AG20443 (cell line): ENCODE data around the gene MAP3K20.
"Not testable (repeated sequence)": the region's sequence is repeated elsewhere in the genome, so short reads cannot be mapped to it uniquely, and the experiment has no call there.

ENCODE experiments used
- DNase-seq: peaks from one replicate; pipeline ENCODE4 v3.0.0; 2012; ENCODE audit warnings: low spot score, mixed read lengths

The MAP3K20 gene

DNA sequence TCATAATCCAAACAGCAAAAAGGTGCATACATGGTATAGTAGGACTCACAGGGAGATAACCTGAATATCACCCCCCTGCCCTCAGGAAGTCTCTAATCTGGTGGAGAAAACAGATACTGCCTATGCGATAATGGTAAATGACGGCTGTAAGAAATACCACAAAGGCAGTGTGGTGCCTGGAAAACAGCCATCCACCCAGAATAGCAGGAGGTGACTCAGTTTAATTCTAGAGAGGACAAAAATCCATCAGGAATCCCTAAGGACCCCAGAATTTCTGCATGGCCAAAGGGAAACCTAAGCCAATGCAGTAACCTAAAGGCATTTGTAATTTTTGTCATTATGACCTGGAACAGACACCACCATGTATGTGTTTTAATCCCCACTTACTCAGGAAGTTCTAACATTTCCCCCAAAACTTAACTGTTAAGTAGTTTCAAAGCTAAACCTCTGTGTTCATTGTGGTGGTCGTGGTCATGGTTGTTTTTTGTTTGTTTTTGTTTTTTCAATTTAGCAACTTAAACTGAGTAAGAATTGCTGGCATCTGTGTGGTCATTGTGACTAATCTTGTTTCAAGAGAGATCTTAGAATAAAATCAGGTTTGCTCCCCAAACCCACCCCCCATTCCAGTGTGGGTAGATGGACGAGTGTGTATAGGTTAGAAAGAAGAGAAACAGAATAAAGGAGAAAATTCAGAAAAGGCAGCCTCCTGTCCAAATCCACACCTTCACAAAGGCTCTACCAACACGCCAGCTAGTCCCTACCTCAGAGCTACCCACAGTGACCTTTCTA is 157.5 kb downstream of the MAP3K20 start:
- no peak for DNase-seq

DNA sequence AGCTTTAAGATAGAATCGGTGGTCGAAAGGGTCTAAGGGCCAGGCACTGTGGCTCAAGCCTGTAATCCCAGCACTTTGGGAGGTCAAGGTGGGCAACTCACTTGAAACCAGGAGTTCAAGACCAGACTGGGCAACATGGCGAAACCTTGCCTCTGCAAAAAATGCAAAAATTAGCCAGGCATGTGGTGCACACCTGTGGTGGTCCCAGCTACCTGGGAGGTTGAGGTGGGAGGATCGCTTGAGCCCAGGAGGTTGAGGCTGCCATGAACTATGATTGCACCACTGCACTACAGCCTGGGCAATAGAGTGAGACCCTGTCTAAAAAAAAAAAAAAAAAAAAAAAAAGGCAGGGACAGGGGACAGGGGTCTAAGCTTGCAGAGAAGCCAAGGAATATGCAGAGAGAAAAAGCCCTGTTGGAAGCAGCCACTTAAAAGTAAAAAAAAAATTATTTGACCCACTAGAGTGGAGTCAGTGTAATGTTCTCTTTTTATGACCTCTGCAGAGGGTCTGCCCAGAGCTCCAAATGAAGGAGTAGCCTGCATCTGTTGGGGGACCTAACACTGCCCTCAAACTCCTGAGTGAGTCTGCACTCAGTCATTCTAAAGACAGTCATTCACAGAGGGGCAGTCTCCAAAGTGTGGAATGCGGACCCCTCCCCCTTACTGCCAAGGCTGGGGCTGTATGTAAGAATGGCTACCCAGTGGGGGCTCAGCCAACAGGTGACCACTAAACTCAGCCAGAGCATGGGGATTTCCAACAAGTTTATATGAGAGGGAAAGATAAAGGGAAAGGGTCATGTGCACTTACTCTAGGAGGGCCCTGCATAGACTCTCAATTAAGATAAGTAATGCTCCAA is 160.5 kb downstream of the MAP3K20 start:
- DNase-seq: no peak

DNA sequence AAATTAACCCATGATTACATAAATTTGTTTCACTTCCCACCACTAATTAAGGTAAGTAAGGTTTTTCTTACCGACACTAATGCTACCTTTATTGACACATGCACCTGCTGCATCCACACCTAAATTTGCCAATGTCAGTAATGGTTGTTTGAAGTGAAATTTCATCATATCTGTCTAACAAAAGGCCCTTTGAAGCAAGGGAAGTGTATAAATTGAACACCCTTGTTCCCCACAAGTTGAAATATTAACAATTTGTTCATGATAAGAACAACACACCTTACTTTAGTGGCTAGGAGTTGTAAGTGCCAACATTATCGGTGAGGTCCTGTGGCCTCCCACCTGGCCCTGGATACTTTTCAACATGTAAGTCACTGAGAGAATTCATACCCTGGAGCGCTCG is 162.7 kb downstream of the MAP3K20 start:
- DNase-seq: no peak

DNA sequence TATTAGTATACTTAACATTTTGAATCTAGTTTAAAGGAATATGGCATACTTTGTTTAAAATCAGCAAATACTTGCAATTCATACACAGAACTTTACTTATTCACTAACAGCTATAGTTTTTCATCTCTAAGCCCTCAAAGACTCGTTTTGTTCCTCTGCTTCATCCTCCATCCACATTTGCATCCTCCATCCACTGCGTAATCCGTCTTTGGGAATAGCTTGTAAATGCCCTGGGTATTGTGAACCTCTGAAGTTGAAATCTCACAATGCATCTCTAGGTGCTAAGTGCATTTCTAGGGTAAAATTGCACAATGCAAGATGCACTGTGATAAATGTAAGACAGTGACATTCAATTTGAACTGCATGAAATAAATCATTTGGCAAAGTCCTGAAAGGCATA is 163.2 kb downstream of the MAP3K20 start:
- no peak for DNase-seq

DNA sequence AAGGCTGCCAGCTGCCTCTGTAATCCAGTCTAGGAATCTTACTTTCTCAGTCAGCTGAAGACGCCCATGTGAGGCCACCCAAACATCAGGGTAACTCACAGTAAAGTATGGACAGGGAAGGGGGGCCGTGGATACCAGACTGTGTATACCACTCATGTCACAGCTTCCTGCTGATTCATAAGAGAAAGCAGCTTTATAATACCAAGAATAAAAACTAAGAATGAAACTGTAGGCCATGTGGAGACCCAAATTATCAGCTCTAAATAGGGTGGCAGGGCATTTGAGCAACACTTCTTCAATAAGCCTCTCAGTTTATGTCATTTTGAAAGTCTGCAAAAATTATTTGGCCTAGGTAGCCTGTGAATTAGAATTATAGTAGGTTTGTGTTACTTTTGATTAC is 164.0 kb downstream of the MAP3K20 start:
- DNase-seq: no peak

DNA sequence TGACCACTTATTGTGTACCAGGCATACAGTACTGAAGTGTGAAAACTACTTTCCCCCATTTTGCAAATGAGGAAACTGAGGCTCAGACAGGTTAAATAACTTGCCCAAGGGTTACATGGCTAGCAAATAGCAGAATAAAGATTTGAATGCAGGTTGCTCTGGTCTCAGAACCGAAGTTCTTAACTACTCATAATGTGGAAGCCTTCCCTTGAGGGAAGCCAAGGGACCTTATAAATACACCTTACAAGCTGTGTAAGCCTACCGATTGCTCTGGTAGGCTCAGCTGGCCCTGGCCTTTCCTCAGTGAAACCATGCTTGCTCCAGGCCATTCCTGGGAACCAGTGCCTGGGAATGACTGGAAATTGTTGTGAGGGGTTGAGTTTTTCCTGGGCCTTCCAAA is 164.4 kb downstream of the MAP3K20 start:
- no peak for DNase-seq

DNA sequence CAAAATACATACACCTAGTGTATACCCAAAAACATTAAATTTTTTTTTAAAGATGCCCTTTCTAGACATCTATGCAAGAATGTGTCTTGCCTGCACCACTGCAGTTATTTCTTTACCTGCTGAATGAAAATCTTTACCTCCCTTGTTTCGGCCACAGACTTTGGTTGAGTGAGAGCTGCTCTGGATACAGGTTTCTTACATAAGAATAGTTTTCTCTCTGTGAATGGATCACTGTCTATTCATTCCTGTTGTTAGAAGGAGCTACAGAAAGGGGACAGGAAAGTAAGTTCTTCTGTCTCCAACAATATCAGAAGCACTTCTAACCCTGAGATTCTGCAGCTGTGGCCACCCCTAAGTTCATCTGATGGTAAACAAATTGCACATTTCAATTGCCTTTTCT is 166.0 kb downstream of the MAP3K20 start:
- DNase-seq: no peak

DNA sequence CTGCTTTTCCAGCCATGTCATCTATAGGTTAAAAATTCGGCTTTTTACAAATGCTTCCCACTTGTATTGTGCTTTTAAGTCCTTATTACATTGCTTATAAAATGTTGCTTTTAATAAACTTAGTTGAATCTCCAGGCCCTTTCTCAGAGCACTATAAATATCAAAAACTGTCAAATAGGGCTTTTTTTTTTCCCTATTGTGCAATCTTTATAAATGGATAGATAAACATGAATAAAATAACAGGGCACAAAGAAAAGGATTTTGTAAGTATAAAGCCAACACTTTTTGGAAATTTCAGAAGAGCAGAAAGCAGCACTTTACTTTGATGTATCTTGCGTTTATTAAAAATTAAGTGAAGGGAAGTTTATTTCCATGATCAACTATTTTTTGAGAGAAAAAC is 171.5 kb downstream of the MAP3K20 start:
- no peak for DNase-seq

DNA sequence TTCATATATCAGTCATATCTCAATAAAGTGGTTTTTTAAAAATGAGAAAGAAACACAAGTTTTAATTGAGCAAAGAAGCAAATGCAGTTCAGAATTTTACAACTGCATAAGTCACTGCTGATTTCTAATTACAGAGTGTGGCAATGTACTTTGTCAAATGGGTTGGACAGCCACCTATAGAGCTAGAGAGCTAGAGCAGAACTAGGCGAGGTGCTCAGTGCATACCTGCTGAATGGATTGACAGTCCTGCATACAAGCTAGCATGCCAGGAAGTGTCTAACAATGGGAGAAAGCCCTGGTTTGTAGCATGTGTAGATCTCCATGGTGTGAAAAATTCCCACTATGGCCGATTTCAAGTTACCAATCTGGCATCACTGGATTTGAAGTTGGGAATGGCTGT is 172.7 kb downstream of the MAP3K20 start:
- DNase-seq: no peak

DNA sequence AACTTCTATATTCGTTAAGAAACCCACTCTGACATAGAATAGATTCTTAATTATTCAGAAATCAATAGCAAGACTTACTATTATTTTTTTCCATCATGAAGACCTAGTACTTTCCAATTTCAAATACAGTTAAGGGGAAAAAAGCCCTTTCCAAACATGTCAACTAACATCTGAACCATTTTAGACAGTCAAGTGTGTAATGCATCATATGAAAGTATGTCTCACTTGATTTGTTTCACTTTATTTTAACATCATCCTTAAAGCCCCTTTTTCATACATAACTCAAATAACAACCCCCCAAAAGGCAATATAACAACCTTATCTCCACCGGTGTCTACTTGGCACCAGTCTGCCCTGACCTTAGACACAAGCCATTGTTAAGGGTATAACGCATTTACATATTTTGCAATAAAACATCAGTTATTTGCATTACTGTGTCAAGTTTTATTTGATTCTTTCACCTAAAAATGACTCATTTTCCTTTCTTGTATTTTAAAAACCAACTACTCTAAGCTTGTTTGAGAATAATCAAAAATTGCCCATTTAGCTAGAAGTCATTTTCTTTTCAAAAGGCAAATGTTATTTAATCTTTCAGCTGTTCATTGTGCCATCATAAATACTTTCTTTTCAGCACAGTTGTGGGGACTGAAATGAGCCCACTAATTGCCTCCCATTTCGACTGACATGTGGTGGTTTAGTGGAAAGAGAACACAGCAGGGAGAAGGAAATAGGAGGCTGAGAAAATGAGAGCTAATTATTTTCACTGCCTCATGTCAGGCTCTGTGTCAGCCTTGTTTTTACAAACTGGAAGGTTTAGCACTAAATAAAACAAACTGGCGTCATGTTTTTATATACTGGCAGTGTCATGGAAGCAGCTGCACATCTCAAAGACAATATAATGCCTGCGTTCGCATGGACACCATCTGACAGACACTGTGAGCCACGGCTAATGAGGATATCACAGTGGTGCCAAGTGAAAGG is 174.3 kb downstream of the MAP3K20 start:
- DNase-seq: no peak

DNA sequence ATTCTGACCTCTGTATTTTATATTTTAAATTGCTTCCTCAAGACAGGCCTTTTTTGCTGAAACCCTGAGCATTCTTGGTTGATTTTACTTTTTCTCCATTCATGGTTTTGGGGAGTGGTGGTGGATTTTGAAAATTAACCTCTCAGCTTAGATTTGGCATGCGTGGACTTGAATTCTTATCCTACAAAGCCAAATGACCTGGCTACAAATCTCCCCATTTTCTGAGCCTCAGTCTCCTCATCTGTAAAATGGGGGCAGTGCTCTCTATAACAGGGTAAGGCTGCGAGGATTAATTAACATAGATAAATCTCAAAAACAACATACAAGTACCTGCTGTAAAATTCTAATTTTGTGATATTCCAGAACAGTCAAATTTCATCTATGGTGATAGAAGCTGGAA is 175.6 kb downstream of the MAP3K20 start:
- no peak for DNase-seq

DNA sequence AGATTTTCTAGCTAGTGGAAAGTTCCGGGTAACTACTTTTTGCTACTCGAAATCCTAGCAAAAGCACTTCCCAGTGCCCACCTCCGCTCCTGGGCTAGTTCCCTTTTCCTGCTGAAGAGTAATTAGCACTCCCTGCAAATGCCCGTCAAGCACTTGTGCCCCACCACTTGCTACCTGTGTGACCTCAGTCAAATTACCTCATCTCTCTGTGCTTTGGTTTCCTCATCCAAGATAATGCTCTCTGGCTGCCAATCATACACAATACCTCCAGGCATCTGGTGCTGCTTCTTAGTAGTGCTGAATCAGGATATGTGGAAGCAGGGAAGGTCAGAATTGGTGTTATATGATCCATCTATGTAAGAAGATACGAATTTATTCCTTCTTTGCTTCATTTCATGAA is 176.9 kb downstream of the MAP3K20 start:
- DNase-seq: no peak

DNA sequence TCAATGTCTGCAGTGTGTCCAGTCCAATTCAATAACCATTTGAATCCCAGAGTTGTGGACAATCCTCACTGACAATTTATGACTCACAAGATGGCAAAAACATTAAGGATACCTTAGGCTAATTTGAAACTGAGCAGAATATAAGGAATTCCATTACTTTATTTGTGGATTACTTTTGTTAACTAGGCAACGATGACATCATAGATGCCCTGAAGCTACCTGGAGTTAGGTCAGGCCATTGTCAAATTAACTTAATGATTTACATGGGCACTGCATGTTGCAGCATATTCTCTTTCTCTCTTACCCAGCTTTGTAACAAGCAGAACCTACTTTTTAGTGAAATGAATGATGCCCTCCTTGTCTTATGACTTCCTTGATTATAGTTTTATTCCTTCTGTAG is 179.0 kb downstream of the MAP3K20 start:
- no peak for DNase-seq

DNA sequence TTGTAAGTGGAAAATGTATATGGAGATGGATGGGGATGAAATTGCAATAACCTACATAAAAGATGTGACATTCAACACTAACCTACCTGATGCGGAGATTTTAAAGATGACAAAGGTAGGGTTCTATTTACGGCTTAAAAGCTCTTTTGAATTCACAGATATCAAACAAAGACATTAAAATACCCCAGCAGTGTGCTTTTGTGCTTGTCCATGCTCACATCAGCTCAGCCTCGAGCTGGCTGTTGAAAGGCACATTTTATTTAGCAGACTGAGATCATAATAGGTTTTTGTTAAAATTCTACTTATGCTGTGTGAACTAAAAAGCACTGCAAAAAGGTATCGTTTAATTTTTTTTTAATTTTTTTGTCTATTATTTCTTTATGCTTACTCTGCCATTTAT is 183.1 kb downstream of the MAP3K20 start:
- DNase-seq: no peak

DNA sequence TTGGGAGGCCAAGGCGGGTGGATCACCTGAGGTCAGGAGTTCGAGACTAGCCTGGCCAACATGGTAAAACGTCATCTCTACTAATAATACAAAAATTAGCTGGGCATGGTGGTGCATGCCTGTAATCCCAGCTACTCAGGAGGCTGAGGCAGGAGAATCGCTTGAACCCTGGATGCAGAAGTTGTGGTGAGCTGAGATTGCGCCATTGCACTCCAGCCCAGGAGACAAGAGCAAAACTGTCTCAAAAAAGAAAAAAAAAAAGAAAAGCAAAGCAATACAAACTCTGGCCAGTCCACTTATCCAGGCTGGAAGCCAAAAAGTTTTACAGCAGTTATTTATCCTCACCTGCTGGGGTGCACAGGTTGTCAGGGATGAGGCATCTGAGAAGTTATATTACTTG is 186.7 kb downstream of the MAP3K20 start:
- not testable (repeated sequence) for DNase-seq

DNA sequence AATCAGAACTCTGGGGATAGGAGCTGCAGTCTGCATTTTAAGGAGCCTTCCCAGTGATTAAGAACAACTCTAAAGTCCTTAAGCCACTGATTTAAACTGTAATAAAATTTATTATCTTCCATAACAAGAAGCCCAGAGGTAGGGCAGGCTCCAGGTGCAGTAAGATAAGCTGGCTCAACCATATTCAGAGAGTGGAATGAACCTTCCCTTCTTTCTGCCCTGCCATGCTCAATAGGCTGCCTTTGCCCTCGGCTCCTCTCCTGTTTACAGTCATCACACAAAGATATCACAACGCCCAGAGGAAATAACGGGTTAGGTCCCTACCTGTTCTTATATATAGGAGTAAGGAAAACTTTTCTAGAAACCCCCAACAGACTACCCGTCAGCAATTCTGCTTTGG is 188.5 kb downstream of the MAP3K20 start:
- DNase-seq: no peak

DNA sequence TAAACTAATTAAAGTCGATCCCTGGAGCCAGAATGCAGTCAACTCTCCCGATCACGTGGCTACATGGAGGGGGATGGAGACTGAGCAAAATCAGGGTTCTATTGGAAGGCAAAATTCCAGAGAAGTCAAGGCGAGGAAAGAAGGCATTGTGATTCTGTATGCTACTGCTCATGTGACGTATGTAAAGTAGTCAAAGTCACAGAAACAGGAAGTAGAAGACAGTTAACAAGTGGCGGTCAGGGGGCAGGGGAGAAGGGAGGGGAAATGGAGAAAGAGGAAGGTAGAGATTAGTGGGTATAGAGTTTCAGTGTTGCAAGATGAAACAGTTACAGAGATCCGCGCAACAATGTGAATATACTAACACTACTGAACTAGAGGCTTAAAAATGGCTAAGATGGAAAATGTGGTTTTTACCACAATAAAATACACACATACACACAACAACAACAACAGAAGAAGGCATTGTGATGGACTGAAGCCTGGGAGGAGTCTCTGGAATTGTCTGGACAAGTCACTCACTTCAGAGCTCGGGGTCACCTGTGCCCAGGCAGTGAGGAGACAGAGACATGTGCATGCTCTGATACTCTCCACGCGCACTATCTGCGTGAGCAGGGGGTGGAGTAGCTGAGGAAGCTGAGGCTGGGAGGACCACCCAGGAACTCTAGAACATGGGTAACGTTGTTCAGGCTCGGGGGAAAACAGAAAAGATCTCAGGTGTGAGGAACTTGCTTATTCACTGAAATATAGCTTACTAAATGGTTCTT is 189.1 kb downstream of the MAP3K20 start:
- DNase-seq: no peak

DNA sequence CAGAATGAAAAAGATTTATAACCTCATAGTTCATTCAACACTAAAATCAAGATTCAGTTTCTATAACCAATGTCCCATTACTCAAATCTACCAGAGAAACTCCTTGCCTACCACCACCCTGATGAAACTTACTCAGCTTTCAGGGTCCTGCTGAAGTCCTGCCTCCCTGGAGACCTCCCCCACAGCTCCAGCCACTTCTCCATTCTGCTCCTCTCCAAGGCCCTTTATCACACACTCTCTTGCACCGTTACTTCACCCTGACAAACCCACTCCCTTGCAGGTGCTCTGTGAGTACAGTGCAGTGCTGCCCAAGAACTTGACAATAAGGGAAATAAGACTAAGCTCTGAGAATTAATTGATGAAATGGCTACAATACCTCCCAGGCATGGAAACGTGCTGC is 195.5 kb downstream of the MAP3K20 start:
- no peak for DNase-seq

DNA sequence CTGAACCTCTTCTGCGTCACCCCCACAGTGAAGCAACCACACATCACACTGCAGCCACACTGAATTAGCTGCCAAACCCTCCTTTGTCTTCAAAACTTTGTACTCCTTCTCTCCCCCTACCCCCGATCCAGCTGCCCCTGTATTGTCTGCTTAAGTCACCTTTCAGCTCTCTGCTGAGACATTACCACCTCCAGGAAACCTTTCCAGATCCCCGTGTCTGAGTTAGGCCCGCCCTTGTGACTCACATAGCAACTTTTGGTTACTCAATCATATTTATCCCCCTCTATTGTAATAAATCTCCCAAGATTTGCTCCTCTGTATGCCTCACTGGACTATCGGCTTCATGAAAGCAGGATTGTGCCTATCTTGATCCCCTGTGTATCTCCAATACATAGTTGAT is 196.2 kb downstream of the MAP3K20 start:
- peak; percentile 12 for DNase-seq

DNA sequence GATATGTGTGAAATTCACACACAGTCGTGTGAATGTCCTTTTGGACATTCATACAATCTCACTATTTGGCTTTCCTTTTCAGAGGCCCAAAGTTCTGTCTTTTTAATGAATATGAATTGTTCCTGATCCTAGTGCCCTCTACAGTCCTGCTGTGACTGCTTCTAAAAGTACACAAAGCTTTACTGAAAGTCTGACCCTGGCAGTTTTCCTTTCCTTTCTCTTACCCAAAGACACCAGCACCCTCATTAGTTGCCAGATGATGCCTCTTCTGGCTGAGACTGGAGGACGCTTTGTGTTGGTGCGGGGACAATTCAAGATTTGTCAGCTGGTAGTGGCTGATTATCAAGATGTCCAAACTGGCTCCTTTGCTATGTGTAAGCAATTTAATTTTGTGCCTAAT is 197.2 kb downstream of the MAP3K20 start:
- DNase-seq: no peak

DNA sequence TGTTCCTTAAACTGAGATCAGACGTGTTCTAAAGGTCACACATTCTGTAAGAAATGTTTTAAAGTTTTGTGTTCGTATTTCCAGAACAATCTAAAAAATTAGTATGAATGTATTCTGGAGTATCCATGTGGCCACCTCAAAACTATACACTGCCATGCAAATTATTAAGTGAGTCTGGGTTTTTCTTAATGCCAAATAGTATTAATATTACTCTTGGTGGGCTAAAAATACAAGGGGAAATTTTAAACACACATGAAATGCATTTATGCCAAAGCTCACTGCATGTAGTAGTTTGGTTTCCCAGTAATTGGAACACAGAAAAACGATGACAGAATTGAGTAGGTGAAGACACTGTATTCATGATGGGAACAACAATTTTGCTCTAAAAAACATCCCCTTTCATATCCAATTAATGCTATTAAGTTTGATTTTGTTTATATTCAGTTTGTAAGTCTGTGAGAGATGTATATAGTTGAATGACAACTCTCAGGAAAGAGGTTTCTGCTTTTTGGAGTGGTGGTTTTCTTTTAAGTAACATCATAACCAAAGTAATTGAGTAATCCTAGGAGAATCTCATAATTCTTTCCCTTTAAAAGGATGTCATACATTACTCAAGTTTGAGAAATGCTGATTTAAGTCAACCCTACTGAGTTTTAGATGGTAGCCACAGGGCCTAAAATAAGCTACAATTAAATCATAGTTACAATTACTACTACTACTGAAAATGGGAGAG is 203.3 kb downstream of the MAP3K20 start:
- no peak for DNase-seq
